GM18498 (cell line): ENCODE measurements around the gene CDSN.

ENCODE experiments used
- ATAC-seq: cut with Tn5 transposase; IDR thresholded peaks from one replicate; pipeline ENCODE4 v1.9.1; 2021; ENCODE audit warnings: mild to moderate bottlenecking, moderate library complexity; ENCODE audit not compliant: unreplicated experiment

The CDSN gene

DNA sequence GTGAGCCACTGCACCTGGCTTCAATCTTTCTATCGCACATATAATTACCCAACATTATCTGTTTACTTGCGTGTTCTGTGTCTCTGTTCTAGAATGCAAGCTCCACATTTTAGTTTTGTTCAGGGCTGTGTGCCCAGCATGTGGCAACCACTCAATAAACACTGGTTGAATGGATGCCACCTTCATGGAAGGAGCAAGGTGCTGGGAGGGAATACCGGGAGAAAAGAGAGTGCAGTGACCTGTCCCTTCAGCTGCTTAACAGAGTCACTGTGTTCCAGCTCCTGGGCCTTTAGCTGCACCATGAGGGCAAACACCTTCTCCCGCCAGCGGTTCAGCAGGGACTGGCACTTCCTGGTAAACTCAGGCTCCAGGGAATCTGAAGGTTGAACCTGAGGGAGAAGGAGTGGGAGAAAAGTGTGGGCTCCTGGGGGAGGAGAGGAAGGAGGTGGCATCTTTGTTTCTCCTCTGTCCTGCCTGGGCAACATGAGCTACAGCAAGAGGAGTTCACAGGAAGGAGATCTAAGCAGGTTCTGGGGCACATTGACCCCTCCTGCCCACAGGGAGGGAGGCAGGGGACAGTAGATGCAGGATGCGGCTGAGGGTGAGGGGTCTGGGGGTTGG is 29.7 kb upstream of the CDSN start:
- no peak for ATAC-seq

GRCh38 chr6:31145386-31145785 is 25.1 kb upstream of the CDSN start:
- ATAC-seq: no peak

DNA sequence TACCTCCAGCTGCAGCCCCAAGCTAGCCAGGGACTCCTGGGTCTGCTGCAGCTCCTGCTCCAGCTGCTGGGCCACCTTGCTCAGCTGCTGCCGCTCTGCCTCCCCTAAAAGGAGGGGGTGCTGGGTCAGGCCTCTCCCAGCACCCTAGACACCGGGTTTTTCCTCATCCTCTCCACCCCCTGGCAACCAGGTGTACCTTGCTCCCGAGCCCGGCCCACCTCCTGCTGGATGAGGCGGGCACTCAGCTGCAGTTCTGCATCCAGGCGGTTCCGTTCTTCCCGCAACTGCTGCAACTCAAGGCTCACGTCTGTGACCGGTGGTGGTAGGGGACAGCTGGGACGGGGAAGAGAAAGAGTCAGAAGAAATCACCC is 24.7 kb upstream of the CDSN start:
- no peak for ATAC-seq

DNA sequence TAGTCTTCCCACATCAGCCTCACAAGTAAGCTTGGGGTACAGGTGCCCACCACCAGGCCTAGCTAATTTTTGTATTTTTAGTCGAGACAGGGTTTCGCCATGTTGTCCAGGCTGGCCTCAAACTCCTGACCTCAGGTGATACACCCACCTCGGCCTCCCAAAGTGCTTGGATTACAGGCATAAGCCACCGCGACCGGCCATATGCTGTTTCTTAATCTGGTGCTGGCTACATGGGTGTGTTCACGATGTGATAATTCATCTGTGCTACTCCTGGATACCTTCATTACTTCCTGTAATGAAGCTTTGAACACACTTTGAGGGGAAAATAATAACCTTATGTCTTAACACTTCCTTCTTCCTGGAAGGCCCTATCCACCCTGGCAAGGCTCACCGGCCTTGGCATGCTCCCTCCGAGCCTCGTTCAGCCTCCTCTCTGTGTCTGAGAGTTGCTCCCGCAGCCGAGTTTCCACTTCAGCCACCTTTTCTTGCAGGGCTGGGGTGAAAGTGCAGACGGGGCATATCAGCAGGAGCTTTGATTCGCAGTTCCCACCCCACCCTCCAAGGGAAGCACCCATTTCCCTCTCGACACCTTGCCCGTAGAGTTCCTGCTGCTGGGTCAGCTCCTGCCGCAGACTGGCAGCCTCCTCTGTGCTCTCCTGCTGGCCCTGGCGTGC is 24.2 kb upstream of the CDSN start:
- no peak for ATAC-seq

GRCh38 chr6:31143148-31143547 is 22.9 kb upstream of the CDSN start:
- no peak for ATAC-seq

- no peak for ATAC-seq
Measured at GRCh38 chr6:31142361-31142761, 22.1 kb upstream of the CDSN start.

DNA sequence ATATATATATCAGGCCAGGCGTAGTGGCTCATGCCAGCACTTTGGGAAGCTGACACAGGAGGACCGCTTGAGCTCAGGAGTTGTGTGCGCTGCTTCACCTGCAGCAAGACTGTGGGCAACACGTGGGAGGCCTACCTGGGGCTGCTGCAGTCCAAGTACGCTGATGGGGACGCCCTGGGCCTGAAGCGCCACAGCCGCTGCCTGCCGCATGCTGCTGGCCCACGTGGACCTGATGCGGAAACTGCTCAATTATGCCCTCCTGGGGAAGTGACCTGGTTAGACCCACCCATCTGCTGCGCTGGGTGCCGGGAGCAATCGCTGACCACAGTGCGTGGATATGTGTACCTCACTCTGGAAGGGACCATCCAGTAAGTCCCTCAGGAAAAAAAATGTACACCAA is 20.4 kb upstream of the CDSN start:
- ATAC-seq: no peak

GRCh38 chr6:31139599-31139998 is 19.4 kb upstream of the CDSN start:
- ATAC-seq: no peak

GRCh38 chr6:31138982-31139381 is 18.7 kb upstream of the CDSN start, which contains the start of gene PSORS1C2:
Gene PSORS1C2 (minus strand): TSS chr6:31139066. CDS start chr6:31139026, 40 bp downstream.
- no peak for ATAC-seq

DNA sequence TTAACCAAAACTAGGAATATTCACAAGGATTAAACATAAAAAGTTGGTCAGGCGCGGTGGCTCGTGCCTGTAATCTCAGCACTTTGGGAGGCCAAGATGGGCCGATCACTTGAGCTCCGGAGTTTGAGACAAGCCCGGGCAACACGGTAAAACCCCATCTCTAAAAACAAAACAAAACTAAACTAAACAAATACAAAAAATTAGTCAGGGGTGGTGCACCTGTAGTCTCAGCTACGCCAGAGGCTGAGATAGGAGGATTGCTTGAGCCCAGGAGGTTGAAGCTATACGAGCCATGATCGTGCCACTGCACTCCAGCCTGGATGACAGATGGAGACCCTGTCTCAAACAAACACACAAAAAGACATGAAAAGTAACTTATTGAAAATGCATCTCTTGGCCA is 15.5 kb upstream of the CDSN start:
- no peak for ATAC-seq

DNA sequence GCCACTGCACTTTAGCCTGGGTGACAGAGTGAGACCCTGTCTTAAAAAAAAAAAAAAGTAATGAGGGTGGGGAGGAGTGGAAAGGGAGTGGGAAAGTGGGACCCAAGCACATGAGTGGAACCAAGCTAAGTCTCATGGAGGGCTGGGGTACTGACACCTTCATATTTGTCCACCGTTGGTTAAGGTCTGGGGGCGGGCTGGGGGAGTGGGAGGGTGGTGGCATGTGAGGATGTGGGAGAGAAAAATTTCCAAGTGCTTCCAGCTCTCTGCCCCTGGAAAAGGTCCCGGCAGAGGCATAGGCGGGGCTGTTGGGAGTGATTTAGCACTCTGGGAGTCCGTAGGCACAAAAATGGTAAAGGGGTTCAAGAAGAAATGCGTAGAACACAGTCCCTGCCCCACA is 12.6 kb upstream of the CDSN start:
- ATAC-seq: no peak

- ATAC-seq: no peak
Measured at GRCh38 chr6:31131595-31131994, 11.3 kb upstream of the CDSN start.

- ATAC-seq: no peak
Measured at GRCh38 chr6:31130751-31131150, 10.5 kb upstream of the CDSN start.

- no peak for ATAC-seq
Measured at GRCh38 chr6:31129130-31129529, 8.9 kb upstream of the CDSN start.

GRCh38 chr6:31128093-31128676 is 7.9 kb upstream of the CDSN start:
- no peak for ATAC-seq

- no peak for ATAC-seq
Measured at GRCh38 chr6:31126396-31127175, 6.3 kb upstream of the CDSN start.

GRCh38 chr6:31125586-31126363 is 5.5 kb upstream of the CDSN start:
- no peak for ATAC-seq

GRCh38 chr6:31125162-31125561 is 4.9 kb upstream of the CDSN start:
- no peak for ATAC-seq

DNA sequence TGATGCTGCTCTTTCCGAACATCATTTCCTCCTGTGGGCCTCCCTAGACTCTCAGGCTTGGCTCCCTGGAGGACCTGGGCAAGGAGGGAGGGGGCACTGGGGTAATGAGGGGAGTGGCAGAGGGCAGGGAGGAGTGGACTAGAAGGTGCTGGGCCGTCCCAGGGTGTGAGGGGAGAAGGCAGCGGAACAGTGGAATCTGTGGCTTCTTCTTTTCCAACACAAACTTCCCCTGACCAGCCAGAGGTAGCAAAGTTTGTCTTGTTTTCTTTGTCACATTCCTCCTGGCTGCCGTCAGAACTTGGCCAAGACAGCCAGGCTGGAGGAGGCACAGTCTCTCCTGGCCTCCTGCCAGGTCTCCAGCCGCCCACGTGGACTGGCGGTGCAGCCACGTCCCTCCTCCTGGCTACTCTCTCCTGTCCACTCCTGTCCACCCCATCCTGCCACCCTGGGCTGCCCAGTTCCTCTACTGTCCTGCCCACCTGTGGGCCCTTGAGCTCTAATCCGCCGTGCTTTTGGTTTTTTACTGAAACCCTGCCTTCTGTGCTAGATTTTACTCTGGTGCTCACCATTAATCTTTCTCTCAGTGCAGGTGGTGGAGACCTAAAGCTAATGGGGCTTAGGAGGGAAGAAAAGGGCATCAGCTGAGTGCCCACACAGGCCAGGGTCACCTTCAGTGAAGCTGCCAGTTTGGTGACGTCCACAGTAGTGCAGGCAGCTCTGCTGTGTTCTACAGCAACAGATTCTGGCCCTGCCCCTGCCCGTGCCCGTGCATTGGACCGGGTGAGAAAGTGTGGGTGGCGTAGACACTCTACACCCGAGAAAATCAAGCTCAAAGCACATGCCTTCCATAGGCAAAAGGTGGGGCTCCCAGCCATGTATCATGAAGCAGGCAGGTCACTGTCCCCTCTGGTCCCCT is 2.8 kb upstream of the CDSN start:
- ATAC-seq: no peak
